Tibial nerve (tissue), 4 donors: ENCODE results near the gene SMARCA2. TPM values are rescaled to one million over a fixed set of nuclear protein-coding genes. Genes with fewer than 3 reads are reported as not detected.

ENCODE experiments used
- DNase-seq, 2 donors: peaks; one replicate each; pipeline ENCODE4 v3.0.0-alpha.2; 2019; ENCODE audit warnings: low spot score in 2 of 2
- H3K27ac ChIP-seq, 4 donors: fragments of 200-600 bp; sonication (generic) in 3 of 4; one replicate each; pipeline ENCODE4 v1.5.1; 2017 to 2019; ENCODE audit warnings: mild to moderate bottlenecking in 1 of 4
- H3K27me3 ChIP-seq, 2 donors: fragments of 200-600 bp; sonication (generic) in 1 of 2; one replicate each; pipeline versions ENCODE4 v1.5.1 to v1.6.0; 2017 to 2019
- H3K36me3 ChIP-seq, 3 donors: fragments of 200-600 bp; sonication (generic); one replicate each; pipeline ENCODE4 v1.5.1; 2018 to 2019
- H3K4me1 ChIP-seq, 4 donors: fragments of 200-600 bp; sonication (generic) in 3 of 4; one replicate each; pipeline ENCODE4 v1.5.1; 2017 to 2019
- H3K4me3 ChIP-seq, 4 donors: fragments of 200-600 bp; sonication (generic) in 3 of 4; one replicate each; pipeline ENCODE4 v1.5.1; 2017 to 2019; ENCODE audit warnings: mild to moderate bottlenecking in 1 of 4, moderate library complexity in 1 of 4
- H3K9me3 ChIP-seq, 4 donors: fragments of 200-600 bp; sonication (generic) in 3 of 4; one replicate each; pipeline ENCODE4 v1.5.1; 2017 to 2019
- CTCF ChIP-seq, 5 experiments: fragments of 200-600 bp in 3 of 5; fragments of 450-650 bp in 2 of 5; sonication (generic) in 3 of 5; IDR thresholded peaks; one replicate each; pipeline ENCODE4 v1.5.1; 2016 to 2019; ENCODE audit warnings: antibody characterized with exemption in 5 of 5, mild to moderate bottlenecking in 3 of 5, moderate library complexity in 2 of 5
- EP300 ChIP-seq, 2 donors: sonication (generic); formaldehyde crosslinking; IDR thresholded peaks; one replicate each; pipeline ENCODE4 v1.6.1; 2017; ENCODE audit warnings: antibody characterized with exemption in 2 of 2, mild to moderate bottlenecking in 1 of 2
- POLR2A ChIP-seq, 2 donors: fragments of 450-650 bp; IDR thresholded peaks; one replicate each; pipeline ENCODE4 v1.6.1; 2017; ENCODE audit warnings: antibody characterized with exemption in 2 of 2, mild to moderate bottlenecking in 2 of 2, moderate library complexity in 2 of 2
- WGBS, 2 donors: methylation state at CpG; one replicate each; pipeline ENCODE4 v1.1.5; 2018; 5-methylcytosine and 5-hydroxymethylcytosine counted together
- total RNA-seq, 4 donors: library from RNA; depleted of rRNA; stranded (reverse); fragments of >200 nt; gene quantifications; one replicate each; pipeline ENCODE4 v1.1.0, GENCODE V29; 2016

Gene SMARCA2
- total RNA-seq, 4 donors from 2014 or later = 75.9 to 140 (median 119) TPM

- DNase-seq = no peak
Observed at GRCh38 chr9:2040828-2041227, 25.7 kb downstream of the SMARCA2 start.

DNA sequence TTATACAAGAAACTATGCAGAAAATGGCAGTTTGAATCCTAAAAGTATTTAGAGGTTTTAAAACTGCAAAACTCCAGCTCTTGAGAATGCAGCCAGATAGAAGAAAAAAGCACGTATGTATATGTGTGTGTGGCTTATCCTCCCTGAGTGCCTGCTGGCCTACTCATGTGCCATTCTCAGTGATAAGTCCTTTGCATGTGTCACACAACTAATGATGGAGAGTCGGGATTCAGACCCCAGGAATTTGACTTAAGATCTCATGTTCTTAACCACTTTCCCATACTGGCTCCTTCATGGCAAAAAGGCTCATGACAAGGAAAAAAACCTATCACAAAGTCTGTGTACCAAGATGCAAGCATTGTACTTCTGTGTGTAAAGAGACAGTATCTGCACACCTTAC, 26.6 kb downstream of the SMARCA2 start:
- Histone ChIP-seq H3K4me3 (no peak overlapping the region), H3K4me1 (peaks cover 0 to 2% (median 0%) of the 10 kb centered on the region in 4 donors), H3K27me3 (no peaks in the 10 kb centered on the region), H3K9me3 (no peaks in the 10 kb centered on the region), H3K36me3 (peaks cover 0 to 45% (median 14%) of the 10 kb centered on the region in 3 donors), H3K27ac (no peak overlapping the region)
- DNase-seq = no peak
- WGBS, 2 donors = 94 to 95% methylated on average over 2 of the region's 2 CpGs
- no peak for TF ChIP-seq EP300 (IDR thresholded peaks at IDR 0.05)
- no peak for TF ChIP-seq POLR2A (IDR thresholded peaks at IDR 0.05)
- no peak for TF ChIP-seq CTCF (IDR thresholded peaks at IDR 0.05)

More at GRCh38 chr9:2040828-2041227, 25.7 kb downstream of the SMARCA2 start:
- Histone ChIP-seq H3K4me1 (peaks cover 0 to 2% (median 0%) of the 10 kb centered on the region in 4 donors), H3K27ac (no peak overlapping the region), H3K27me3 (no peaks in the 10 kb centered on the region), H3K36me3 (peaks cover 0 to 45% (median 14%) of the 10 kb centered on the region in 3 donors), H3K4me3 (no peak overlapping the region), H3K9me3 (no peaks in the 10 kb centered on the region)
- no peak for TF ChIP-seq EP300 (IDR thresholded peaks at IDR 0.05)
- no peak for TF ChIP-seq POLR2A (IDR thresholded peaks at IDR 0.05)
- no peak for TF ChIP-seq CTCF (IDR thresholded peaks at IDR 0.05)
- 91 to 93% methylated on average over 3 of the region's 3 CpGs for WGBS, 2 donors

- TF ChIP-seq POLR2A (IDR thresholded peaks at IDR 0.05) = no peak
- TF ChIP-seq CTCF (IDR thresholded peaks at IDR 0.05) = no peak
- no peak for TF ChIP-seq EP300 (IDR thresholded peaks at IDR 0.05)
- WGBS, 2 donors = 63 to 70% methylated on average over 4 of the region's 4 CpGs
Observed at GRCh38 chr9:2043243-2043642, 28.1 kb downstream of the SMARCA2 start.

DNA sequence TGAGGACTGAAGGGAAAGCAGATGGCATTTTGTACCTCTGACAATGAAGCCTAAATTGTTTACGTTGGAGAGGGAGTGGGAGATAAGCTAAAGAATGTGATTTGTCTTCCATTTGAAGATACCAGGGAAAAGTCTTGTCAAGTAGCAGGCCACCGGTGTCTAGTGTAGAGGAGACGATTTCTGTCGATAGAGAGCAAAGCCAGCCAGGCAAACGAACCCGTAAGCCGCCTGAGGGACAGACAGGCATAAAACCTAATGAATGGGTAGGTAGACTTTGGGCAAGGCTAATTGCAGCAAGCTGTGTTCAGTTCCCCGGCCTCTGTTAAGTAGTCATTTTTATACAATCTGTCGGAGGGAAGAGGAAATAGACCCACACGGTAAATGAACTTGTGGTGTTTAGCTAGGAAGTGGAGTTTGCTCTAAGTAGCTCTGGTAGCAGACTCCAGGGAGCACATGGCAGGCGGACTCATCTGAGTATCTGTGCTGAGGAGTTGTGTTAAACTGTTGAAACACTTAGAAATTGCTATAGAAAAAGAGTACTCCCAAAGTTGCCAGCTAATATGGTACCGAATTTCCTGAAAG, 28.8 kb downstream of the SMARCA2 start:
- no peaks in the 10 kb centered on the region for H3K27me3 ChIP-seq
- no peak overlapping the region for H3K27ac ChIP-seq
- H3K36me3 ChIP-seq = peaks cover 0 to 49% (median 14%) of the 10 kb centered on the region in 3 donors
- WGBS, 2 donors = 76 to 79% methylated on average over 12 of the region's 12 CpGs
- no peak overlapping the region for H3K4me3 ChIP-seq
- no peaks in the 10 kb centered on the region for H3K9me3 ChIP-seq
- DNase-seq = no peak
- no peak for TF ChIP-seq POLR2A (IDR thresholded peaks at IDR 0.05)
- no peak for TF ChIP-seq EP300 (IDR thresholded peaks at IDR 0.05)
- no peak for TF ChIP-seq CTCF (IDR thresholded peaks at IDR 0.05)
- H3K4me1 ChIP-seq = peaks cover 0 to 2% (median 0%) of the 10 kb centered on the region in 4 donors

More at GRCh38 chr9:2043243-2043642, 28.1 kb downstream of the SMARCA2 start:
- Histone ChIP-seq H3K9me3 (no peaks in the 10 kb centered on the region), H3K27ac (no peak overlapping the region), H3K4me3 (no peak overlapping the region), H3K27me3 (no peaks in the 10 kb centered on the region), H3K36me3 (peaks cover 0 to 49% (median 14%) of the 10 kb centered on the region in 3 donors), H3K4me1 (peaks cover 0 to 2% (median 0%) of the 10 kb centered on the region in 4 donors)
- DNase-seq = no peak

DNA sequence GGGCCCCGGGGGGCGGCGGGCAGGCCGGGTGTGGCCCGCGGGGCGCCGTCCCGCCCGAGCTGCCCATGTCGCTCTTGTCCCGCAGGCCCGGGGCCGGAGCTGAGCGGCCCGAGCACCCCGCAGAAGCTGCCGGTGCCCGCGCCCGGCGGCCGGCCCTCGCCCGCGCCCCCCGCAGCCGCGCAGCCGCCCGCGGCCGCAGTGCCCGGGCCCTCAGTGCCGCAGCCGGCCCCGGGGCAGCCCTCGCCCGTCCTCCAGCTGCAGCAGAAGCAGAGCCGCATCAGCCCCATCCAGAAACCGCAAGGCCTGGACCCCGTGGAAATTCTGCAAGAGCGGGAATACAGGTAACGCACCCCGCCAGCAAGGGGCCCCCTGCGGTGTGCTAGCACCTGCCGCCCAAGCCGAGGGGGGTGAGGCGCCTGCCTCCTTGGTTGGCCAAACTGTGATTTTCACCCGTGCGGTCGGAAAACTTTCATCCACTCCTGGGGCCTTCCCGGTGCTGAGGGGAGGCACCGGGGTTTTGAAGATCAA, 32.1 kb downstream of the SMARCA2 start:
- Histone ChIP-seq H3K27ac (no peak overlapping the region), H3K4me1 (peaks cover 0 to 2% (median 0%) of the 10 kb centered on the region in 4 donors), H3K36me3 (peaks cover 0 to 19% (median 0%) of the 10 kb centered on the region in 3 donors), H3K4me3 (no peak overlapping the region), H3K27me3 (no peaks in the 10 kb centered on the region), H3K9me3 (no peaks in the 10 kb centered on the region)
- WGBS, 2 donors = 70 to 73% methylated on average over 42 to 54 of the region's 54 CpGs
- TF ChIP-seq EP300 (IDR thresholded peaks at IDR 0.05) (no peak), CTCF (IDR thresholded peaks at IDR 0.05) (no peak), POLR2A (IDR thresholded peaks at IDR 0.05) (no peak)
- no peak for DNase-seq
